ENCODE measurements around the gene ATG13. TPM values are rescaled to one million over a fixed set of nuclear protein-coding genes. Genes with fewer than 3 reads are reported as not detected.

The ATG13 gene
- polyA plus RNA-seq, 1 of the 3 experiments (the other 2 are of a cell fraction), result 39.4 TPM

DNA sequence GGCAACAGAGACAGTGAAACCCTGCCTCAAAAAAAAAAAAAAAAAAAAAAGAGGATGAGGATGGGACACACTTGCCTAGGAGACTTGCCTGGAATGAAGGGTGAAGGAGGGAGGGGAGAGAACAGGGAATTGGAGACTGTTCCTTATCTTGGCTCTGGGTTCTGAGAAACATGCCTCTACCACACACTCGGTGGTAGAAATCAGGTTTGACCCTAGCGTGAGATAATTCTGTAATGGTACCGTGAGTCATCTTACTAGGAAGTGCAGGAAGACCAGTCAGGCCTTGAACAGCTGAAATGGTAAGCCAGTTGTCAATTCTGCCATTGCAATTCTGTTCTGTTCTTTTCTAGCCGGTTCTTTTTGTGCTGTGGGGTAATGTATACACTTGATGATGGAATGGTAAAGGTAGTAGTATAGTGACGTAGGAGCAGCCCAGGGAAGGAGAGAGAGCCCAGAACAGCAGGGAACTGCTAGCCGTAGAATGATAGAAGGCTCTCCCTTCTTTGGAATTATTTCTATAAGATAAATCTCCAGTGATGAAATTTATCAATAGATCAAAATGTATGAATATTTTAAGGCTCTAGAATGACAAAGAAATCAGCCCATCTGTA, 19.6 kb upstream of the ATG13 start:
- no peak overlapping the region for H3K27ac ChIP-seq (ENCODE audit: low read depth in 2 of 2, low read length in 1 of 2)
- H3K36me3 ChIP-seq (replicated peaks in 1 of 2; ENCODE audit: control insufficient read depth in 1 of 2, insufficient read depth in 2 of 2, low read length in 1 of 2), result no peaks in the 10 kb centered on the region
- no peak overlapping the region for H2AFZ ChIP-seq (ENCODE audit: low read depth)
- no peak overlapping the region for H3K9ac ChIP-seq
- H3K79me2 ChIP-seq (ENCODE audit: insufficient read depth), result peaks cover 10% of the 10 kb centered on the region
- POLR2A ChIA-PET, result no interaction called here
- no peak for DNase-seq
- whole genome bisulfite sequencing (ENCODE audit: low lambda C conversion rate), result 83% methylated on average over 6 of the region's 6 CpGs
- no peak overlapping the region for H3K4me3 ChIP-seq (ENCODE audit: low read depth in 2 of 2, low read length in 1 of 2)
- peaks cover 0 to 7% of the 10 kb centered on the region in 2 experiments; a peak in 2 of 4 replicates for H3K4me1 ChIP-seq (ENCODE audit: control insufficient read depth in 1 of 2, insufficient read depth in 2 of 2, low read depth in 1 of 2, low read length in 1 of 2)
- TF ChIP-seq, protein P1, sequence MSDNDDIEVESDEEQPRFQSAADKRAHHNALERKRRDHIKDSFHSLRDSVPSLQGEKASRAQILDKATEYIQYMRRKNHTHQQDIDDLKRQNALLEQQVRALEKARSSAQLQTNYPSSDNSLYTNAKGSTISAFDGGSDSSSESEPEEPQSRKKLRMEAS (IDR thresholded peaks at IDR 0.05; ENCODE audit: low read depth), result no peak
- TF ChIP-seq GABPA (IDR thresholded peaks at IDR 0.05; ENCODE audit: low read depth), result no peak
- TF ChIP-seq NFIC (IDR thresholded peaks at IDR 0.05; ENCODE audit: borderline replicate concordance), result no peak
- no peak for TF ChIP-seq SIN3A (IDR thresholded peaks at IDR 0.05; ENCODE audit: borderline replicate concordance, low read depth, low read length)
- no peak for TF ChIP-seq RAD21 (IDR thresholded peaks at IDR 0.05; ENCODE audit: low read length)
- no peak for TF ChIP-seq SMC3 (IDR thresholded peaks at IDR 0.05; ENCODE audit: low read depth, low read length)
- no peak for TF ChIP-seq MEF2A (IDR thresholded peaks at IDR 0.05; ENCODE audit: borderline replicate concordance, low read depth)
- TF ChIP-seq, protein P2, sequence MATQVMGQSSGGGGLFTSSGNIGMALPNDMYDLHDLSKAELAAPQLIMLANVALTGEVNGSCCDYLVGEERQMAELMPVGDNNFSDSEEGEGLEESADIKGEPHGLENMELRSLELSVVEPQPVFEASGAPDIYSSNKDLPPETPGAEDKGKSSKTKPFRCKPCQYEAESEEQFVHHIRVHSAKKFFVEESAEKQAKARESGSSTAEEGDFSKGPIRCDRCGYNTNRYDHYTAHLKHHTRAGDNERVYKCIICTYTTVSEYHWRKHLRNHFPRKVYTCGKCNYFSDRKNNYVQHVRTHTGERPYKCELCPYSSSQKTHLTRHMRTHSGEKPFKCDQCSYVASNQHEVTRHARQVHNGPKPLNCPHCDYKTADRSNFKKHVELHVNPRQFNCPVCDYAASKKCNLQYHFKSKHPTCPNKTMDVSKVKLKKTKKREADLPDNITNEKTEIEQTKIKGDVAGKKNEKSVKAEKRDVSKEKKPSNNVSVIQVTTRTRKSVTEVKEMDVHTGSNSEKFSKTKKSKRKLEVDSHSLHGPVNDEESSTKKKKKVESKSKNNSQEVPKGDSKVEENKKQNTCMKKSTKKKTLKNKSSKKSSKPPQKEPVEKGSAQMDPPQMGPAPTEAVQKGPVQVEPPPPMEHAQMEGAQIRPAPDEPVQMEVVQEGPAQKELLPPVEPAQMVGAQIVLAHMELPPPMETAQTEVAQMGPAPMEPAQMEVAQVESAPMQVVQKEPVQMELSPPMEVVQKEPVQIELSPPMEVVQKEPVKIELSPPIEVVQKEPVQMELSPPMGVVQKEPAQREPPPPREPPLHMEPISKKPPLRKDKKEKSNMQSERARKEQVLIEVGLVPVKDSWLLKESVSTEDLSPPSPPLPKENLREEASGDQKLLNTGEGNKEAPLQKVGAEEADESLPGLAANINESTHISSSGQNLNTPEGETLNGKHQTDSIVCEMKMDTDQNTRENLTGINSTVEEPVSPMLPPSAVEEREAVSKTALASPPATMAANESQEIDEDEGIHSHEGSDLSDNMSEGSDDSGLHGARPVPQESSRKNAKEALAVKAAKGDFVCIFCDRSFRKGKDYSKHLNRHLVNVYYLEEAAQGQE (IDR thresholded peaks at IDR 0.05; ENCODE audit: low read depth, low read length), result no peak
- TF ChIP-seq, protein P3, sequence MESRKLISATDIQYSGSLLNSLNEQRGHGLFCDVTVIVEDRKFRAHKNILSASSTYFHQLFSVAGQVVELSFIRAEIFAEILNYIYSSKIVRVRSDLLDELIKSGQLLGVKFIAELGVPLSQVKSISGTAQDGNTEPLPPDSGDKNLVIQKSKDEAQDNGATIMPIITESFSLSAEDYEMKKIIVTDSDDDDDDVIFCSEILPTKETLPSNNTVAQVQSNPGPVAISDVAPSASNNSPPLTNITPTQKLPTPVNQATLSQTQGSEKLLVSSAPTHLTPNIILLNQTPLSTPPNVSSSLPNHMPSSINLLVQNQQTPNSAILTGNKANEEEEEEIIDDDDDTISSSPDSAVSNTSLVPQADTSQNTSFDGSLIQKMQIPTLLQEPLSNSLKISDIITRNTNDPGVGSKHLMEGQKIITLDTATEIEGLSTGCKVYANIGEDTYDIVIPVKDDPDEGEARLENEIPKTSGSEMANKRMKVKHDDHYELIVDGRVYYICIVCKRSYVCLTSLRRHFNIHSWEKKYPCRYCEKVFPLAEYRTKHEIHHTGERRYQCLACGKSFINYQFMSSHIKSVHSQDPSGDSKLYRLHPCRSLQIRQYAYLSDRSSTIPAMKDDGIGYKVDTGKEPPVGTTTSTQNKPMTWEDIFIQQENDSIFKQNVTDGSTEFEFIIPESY (IDR thresholded peaks at IDR 0.05; ENCODE audit: borderline replicate concordance, low read depth), result no peak
- no peaks in the 10 kb centered on the region for H3K9me3 ChIP-seq
- no peaks in the 10 kb centered on the region for H3K27me3 ChIP-seq (ENCODE audit: insufficient read depth)
- no peak overlapping the region for H3K4me2 ChIP-seq
- CTCF ChIA-PET, result no interaction called here
- H4K20me1 ChIP-seq (ENCODE audit: insufficient read depth), result no peaks in the 10 kb centered on the region; the same call in 1 of the 2 replicates
- no peaks in the 10 kb centered on the region for H3K9me2 ChIP-seq
- H3F3A ChIP-seq (replicated peaks; ENCODE audit: insufficient read depth), result peaks cover 7% of the 10 kb centered on the region

All from SK-N-SH (cell line).